ENCODE data around the gene NTNG1. TPM values are rescaled to one million over a fixed set of nuclear protein-coding genes. Genes with fewer than 3 reads are reported as not detected.

Gene NTNG1
- total RNA-seq, 1 experiment from 2014 or later, result not detected

GRCh38 chr1:107343601-107344000, 202.8 kb downstream of the NTNG1 start:
- H3K27me3 Mint-ChIP-seq (ENCODE audit: insufficient read depth, unreplicated experiment), result no peaks in the 10 kb centered on the region
- no peaks in the 10 kb centered on the region for H3K9me3 Mint-ChIP-seq (ENCODE audit: unreplicated experiment)
- H3K4me1 Mint-ChIP-seq (ENCODE audit: insufficient read depth, unreplicated experiment), result no peaks in the 10 kb centered on the region
- CTCF ChIA-PET, result interaction anchor here (0.9 kb wide), 1 partner anchor 155 kb away, joined by 3 read pairs; no protein-coding TSS in a partner anchor
- H3K36me3 Mint-ChIP-seq (ENCODE audit: insufficient read depth, unreplicated experiment), result no peaks in the 10 kb centered on the region
- no peak overlapping the region for H3K27ac Mint-ChIP-seq (ENCODE audit: low read depth, unreplicated experiment)
- intact Hi-C loops (cut with micrococcal nuclease), result no loop called here
- TF ChIP-seq, protein P1, sequence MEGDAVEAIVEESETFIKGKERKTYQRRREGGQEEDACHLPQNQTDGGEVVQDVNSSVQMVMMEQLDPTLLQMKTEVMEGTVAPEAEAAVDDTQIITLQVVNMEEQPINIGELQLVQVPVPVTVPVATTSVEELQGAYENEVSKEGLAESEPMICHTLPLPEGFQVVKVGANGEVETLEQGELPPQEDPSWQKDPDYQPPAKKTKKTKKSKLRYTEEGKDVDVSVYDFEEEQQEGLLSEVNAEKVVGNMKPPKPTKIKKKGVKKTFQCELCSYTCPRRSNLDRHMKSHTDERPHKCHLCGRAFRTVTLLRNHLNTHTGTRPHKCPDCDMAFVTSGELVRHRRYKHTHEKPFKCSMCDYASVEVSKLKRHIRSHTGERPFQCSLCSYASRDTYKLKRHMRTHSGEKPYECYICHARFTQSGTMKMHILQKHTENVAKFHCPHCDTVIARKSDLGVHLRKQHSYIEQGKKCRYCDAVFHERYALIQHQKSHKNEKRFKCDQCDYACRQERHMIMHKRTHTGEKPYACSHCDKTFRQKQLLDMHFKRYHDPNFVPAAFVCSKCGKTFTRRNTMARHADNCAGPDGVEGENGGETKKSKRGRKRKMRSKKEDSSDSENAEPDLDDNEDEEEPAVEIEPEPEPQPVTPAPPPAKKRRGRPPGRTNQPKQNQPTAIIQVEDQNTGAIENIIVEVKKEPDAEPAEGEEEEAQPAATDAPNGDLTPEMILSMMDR (IDR thresholded peaks at IDR 0.05; ENCODE audit: unreplicated experiment), result no peak
- POLR2A ChIA-PET, result interaction anchor here (0.6 kb wide), 1 partner anchor 12 kb away, joined by 3 read pairs; no protein-coding TSS in a partner anchor
- no peak for DNase-seq (ENCODE audit: unreplicated experiment)
- no peak overlapping the region for H3K4me3 Mint-ChIP-seq (ENCODE audit: unreplicated experiment)
- BruUV-seq (replicated peaks), result no TSS peak

- DNase-seq (ENCODE audit: unreplicated experiment), result no peak
- Mint-ChIP-seq H3K4me1 (ENCODE audit: insufficient read depth, unreplicated experiment) (no peaks in the 10 kb centered on the region), H3K4me3 (ENCODE audit: unreplicated experiment) (no peak overlapping the region), H3K9me3 (ENCODE audit: unreplicated experiment) (no peaks in the 10 kb centered on the region), H3K36me3 (ENCODE audit: insufficient read depth, unreplicated experiment) (no peaks in the 10 kb centered on the region), H3K27me3 (ENCODE audit: insufficient read depth, unreplicated experiment) (no peaks in the 10 kb centered on the region), H3K27ac (ENCODE audit: low read depth, unreplicated experiment) (no peak overlapping the region)
- TF ChIP-seq, protein P1 (IDR thresholded peaks at IDR 0.05; ENCODE audit: unreplicated experiment), result no peak
- ChIA-PET CTCF (interaction anchor here (0.9 kb wide), 1 partner anchor 155 kb away, joined by 3 read pairs; no protein-coding TSS in a partner anchor), POLR2A (no interaction called here)
- no TSS peak for BruUV-seq (replicated peaks)
- intact Hi-C loops (cut with micrococcal nuclease), result no loop called here
These were observed 203.5 kb downstream of the NTNG1 start for GRCh38 chr1:107344268-107344760.

DNA sequence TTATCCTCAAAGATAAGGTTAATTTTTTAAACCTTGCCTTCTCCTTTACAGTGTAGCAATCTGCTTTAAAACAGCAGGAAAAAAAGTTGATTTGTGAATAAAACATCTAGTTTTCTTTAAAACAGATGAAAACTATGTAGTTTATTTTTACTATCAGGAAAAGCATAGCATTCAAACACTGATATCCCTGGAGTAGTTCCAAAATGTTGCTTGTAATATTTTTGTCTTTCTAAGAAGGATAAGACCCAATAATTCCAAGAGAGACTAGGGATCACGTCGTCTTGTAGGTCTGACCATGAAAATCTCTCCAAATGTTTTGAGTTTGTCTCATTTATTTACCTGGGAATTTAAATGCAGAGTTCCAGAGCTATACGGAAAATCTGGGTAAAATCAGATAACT, 204.0 kb downstream of the NTNG1 start:
- Mint-ChIP-seq H3K9me3 (ENCODE audit: unreplicated experiment) (no peaks in the 10 kb centered on the region), H3K4me1 (ENCODE audit: insufficient read depth, unreplicated experiment) (no peaks in the 10 kb centered on the region), H3K36me3 (ENCODE audit: insufficient read depth, unreplicated experiment) (no peaks in the 10 kb centered on the region), H3K4me3 (ENCODE audit: unreplicated experiment) (no peak overlapping the region), H3K27ac (ENCODE audit: low read depth, unreplicated experiment) (no peak overlapping the region), H3K27me3 (ENCODE audit: insufficient read depth, unreplicated experiment) (no peaks in the 10 kb centered on the region)
- ChIA-PET CTCF (no interaction called here), POLR2A (no interaction called here)
- BruUV-seq (replicated peaks), result no TSS peak
- no peak for DNase-seq (ENCODE audit: unreplicated experiment)
- TF ChIP-seq, protein P1 (IDR thresholded peaks at IDR 0.05; ENCODE audit: unreplicated experiment), result no peak
- intact Hi-C loops (cut with micrococcal nuclease), result no loop called here

DNA sequence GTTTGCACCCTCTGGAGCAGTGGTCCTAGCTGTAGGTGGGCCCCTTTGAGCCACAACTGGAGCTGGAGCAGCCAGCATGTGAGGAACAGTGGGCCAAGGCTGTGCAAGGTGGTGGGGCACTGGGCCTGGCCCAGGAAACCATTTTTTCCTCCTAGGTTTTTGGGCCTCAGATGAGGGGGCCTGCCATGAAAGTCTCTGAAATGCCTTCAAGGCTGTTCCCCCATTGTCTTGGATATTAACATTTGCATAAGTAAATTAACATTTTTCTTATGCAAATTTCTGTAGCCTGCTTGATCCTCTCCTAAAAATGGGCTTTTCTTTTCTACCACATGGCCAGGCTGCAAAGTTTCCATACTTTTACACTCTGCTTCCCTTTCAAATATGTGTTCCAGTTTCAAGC, 212.0 kb downstream of the NTNG1 start:
- POLR2A ChIA-PET, result no interaction called here
- Mint-ChIP-seq H3K36me3 (ENCODE audit: insufficient read depth, unreplicated experiment) (peaks cover 6% of the 10 kb centered on the region), H3K4me1 (ENCODE audit: insufficient read depth, unreplicated experiment) (no peaks in the 10 kb centered on the region), H3K4me3 (ENCODE audit: unreplicated experiment) (no peak overlapping the region), H3K27ac (ENCODE audit: low read depth, unreplicated experiment) (no peak overlapping the region), H3K9me3 (ENCODE audit: unreplicated experiment) (no peaks in the 10 kb centered on the region), H3K27me3 (ENCODE audit: insufficient read depth, unreplicated experiment) (no peaks in the 10 kb centered on the region)
- intact Hi-C loops (cut with micrococcal nuclease), result no loop called here
- CTCF ChIA-PET, result no interaction called here
- no peak for DNase-seq (ENCODE audit: unreplicated experiment)
- no TSS peak for BruUV-seq (replicated peaks)
- TF ChIP-seq, protein P1 (IDR thresholded peaks at IDR 0.05; ENCODE audit: unreplicated experiment), result no peak
